Caki2 (cell line): ENCODE data around the gene DICER1. TPM values are rescaled to one million over a fixed set of nuclear protein-coding genes. Genes with fewer than 3 reads are reported as not detected.

Experiments used
- DNase-seq: peaks from one replicate; pipeline ENCODE4 v3.0.0-alpha.2; 2015; ENCODE audit warnings: low read depth
- in situ Hi-C: cut with HindIII; loops from 2 replicates; pipeline ENCODE4 v1.10.0; 2016; ENCODE audit warnings: low sequenced_read_pairs, low pct_unique_long_range_greater_than_20kb, mixed read lengths
- total RNA-seq: library from RNA; depleted of rRNA; stranded (reverse); fragments of >200 nt; shearing (Covaris generic); gene quantifications from 2 replicates; pipeline ENCODE4 v1.2.3, GENCODE V29; 2014; ENCODE audit warnings: low replicate concordance

DICER1 gene
- total RNA-seq, 1 experiment from 2014 or later = 11.6 TPM

DNA sequence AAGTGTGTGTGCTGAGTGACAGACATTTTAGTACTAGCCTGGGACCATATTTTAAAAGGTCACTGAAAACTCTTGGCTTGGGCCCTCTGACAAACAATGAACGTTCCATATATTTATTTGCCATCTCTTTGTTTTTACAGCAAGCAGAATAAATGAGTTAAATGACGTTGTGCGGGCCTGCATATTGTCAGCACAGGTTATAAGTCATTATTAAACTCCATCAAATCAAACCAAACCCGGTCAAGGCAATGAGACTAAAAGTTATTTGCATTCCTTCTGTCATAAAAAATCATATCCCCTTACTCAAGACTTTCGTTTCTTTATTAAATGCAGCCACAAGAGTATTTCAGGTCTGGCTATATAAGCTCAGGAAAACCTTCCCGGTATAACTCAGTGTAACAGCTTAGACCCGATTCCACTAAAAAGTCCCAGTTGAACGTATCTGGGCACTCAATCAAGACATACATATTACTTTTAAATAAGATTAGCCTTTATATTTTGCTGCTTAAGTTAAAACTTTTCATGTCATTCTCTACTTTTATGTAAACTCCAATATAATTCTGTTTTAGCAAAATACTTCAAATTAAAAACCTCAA, 84.9 kb downstream of the DICER1 start:
- in situ Hi-C loops = no loop called here
- no peak for DNase-seq

DNA sequence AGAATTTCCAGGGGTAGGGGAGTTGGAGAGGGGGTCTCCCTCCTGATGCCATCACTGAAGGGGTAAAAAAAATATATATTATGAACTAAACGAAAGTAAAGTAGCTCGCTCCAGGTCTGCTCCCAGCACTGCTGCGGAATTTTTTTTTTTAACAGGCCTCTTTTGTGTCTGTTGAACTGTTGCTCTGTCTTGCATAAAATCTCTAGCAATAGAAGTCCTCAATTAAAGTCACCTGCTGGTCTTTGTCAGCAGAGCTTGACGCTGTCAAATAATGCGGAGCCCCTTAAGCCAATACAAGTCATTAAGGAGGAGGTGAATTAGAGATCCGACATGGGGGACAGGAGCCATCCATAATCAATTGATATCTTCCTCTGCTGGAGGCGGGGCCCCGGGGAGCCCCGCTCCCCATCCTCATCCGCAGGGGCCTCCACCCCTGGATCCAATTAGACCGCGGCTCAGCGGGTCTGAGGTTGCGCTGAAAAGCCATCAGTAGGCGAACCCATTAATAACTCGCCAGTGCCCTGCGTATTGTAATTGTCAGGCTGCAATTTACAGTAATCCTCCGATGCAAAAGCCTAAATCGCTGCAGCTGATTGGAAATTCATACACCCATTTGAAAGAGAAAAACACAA, 85.6 kb downstream of the DICER1 start:
- DNase-seq = no peak
- in situ Hi-C loops = no loop called here

DNA sequence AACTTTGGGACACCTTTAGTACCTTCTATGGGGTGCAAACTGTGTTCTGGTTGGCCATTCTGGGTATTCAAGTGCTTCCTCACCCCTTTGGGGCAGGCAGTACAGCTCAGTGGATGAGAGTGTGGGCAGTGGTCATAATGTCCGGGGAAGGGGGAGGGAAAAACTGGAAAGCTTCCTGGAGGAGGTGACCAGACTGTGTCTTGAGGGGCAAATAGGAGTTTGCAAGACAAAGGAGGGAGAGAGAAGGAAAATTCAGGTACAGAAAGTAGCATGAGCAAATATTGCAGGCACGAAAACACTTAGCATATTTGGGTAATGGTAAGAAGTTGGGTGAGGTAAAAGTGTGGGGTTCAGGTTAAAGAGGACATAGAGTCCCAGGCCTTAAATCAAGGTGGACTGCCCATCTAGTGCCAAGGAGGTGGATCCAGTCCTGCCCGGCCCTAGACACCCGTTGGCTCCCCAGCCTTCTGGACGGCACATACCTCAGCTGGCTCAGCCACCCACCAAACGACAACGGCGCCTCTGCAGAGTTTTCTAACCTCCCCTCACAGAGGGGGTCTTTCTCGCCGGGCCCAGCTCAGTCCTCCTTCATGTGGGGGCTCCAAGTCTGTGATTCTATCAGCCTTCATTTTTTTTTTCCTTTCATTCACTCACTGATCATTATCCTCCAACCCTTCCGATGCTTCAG, 86.4 kb downstream of the DICER1 start:
- in situ Hi-C loops = no loop called here

DNA sequence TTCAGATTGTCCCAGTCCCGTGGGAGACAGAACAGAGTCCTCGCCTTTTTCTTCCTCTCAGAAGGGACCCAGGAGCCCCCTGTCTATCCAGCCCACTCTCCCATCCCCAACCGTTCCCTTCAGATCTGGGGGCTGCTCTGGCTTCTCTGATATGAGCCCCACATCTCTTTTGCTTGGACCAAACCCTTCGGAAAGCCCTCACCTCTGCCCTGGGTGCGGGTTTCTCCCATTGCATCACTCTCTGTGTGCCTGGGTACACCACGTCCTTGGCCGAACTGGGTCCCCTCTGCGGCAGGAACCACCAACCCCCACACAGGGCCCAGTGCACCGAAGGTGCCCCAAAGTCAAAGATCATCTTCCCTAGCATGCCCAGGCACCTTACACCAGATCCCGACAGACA, 87.8 kb downstream of the DICER1 start:
- in situ Hi-C loops = no loop called here
- no peak for DNase-seq

More for the DNA sequence above, 86.4 kb downstream of the DICER1 start:
- DNase-seq = no peak

DNA sequence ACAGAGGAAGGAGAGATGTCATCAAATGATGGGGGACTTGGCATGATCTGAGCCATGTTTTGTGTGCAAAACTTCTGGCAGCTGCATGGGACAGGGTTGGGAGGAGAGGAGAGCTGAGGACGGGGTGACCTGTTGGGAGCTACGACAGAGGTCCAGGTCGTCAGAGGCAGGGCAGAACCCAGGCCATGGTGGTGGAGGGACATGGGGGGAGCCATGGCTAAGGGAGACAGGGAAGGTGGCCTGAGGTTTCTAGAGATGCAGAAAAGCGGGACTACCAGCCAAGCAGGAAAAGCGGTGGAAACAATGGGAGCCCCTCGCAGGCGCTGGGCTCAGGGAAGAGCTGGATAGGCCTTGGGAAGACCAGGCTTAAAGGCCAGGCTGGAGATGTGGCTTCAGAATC, 88.3 kb downstream of the DICER1 start:
- in situ Hi-C loops = no loop called here

DNA sequence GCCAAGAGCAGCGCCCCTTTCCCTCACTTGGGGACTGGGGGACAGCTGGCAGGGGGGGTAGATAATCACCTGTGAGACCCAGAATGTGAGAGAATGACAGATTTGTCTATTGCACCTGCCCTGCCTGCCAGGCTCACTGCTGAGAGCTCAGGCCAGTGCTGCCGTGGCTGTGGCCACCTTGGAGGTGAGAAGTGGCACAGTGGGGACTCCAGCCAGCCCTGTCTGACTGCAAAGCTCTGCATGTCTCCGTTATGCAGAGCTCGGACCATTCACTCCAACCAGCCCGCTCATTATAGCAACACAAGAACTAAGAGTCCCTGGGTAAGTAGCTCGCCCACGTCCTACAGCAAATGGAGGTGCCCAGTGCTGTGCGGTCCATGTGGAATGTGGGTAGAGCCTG, 88.8 kb downstream of the DICER1 start:
- DNase-seq = no peak
- in situ Hi-C loops = no loop called here

More for the DNA sequence above, 88.3 kb downstream of the DICER1 start:
- DNase-seq = no peak

DNA sequence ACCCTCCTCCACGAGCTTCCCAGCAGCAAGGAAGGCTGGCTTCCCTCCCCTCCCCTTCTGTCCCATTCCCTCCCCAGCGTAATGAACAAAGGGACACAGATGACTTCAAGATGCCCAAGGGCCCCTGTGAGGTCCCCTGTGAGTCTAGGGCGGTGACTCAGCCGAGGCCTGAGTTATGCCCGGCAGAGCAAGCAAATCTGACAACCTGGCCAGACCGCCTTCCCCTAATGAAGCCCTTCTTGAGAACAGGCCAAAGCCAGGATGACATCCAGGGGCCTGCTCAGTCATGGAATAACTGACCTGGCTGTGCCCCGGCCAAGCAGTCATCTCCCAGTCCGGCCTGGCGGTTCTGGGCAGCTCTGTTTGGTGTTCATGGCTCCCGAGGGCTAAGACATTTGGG, 89.2 kb downstream of the DICER1 start:
- DNase-seq = no peak
- in situ Hi-C loops = no loop called here

DNA sequence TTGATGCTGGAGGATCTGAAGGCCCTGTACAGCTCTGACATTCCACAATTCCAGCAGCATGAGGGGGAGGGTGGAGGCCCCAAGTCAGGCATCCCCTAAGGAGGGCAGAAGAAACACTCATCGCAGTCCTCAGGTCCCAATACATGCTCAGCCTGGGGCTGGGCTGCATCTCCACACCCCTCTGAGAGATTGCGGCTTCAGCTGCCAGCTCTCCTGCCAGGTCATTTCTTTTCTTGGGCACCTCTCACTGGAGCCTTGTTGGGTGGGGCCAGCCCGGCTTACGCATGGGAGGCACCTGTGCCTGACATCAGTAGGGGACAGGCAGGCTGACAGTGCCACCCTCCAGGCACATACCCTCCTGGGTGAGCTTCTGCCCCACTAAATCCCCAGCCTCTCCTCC, 89.8 kb downstream of the DICER1 start:
- in situ Hi-C loops = no loop called here
- DNase-seq = no peak

DNA sequence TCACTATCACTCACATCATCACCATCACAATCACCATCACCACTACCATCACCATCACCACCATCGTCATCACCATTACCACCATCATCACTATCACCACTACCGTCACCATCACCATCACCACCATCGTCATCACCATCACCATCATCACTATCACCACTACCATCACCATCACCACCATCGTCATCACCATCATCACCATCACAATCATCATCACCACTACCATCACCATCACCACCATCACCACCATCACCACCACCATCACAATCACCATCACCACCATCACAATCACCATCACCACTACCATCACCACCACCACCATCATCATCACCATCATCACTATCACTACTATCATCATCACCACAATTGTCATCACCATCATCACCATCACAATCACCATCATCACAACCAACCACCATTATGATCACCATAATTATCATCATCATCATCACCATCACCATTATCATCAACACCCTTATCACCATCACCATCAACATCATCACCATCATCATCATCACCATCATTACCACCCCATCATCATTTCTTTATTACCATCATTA, 90.8 kb downstream of the DICER1 start:
- in situ Hi-C loops = no loop called here
- DNase-seq = no peak

DNA sequence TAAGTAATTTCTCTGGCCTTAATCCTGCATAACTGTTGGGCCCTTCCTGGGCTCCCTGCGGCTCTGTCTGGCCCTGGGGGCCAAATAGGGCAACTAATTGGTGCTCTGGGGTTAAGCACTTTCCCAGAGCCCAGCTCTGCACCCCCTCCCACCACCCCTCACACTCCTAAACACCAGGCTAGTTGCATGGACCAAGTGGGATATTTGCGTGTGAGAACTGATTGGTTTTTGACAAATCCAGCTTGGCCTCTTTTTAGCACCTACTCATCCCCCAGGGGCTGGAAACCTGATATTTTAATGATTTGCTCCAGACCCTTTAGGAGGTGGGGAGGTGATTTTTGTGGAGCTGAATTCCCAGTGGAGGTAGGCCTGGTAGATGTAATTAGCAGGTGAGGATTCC, 91.9 kb downstream of the DICER1 start:
- no peak for DNase-seq
- in situ Hi-C loops = no loop called here

DNA sequence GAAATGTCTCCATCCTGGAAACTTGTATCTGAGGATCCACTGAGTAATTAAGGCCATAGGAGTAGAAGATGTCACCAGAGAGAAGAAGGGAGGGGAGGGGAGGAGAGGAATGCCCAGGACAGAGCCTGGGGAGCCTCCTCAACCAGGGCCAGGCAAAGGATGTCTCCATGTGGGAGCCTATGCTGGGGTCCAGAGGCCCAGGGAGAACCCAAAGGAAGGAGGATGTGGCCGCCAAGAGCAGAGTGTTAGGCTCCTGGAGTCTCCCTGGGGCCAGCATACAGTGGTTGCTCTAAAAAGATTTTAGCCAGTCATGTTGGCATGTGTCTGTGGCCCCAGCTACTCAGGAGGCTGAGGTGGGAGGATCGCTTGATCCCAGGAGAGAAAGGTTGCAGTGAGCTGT, 92.6 kb downstream of the DICER1 start:
- in situ Hi-C loops = no loop called here

DNA sequence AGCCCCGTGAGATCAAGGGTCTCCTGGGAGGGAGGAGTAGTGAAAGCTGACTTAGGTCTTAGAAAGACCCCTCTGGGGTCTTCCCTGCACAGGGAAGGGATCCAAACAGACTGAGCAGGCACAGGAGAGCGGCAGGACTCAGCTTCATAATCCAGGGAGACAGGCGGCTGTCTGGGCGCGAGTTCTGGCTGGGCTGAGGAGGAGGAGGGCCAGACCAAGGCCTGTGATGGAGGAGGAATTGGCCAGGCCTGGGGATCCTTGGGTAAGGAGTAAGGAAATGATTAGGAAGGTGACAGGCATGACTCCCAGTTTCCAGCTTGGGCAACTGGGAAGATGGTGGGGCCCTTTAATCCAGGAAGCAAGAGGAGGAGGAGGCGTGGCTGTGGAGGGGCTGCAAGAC, 93.1 kb downstream of the DICER1 start:
- in situ Hi-C loops = no loop called here
- no peak for DNase-seq

More for the DNA sequence above, 92.6 kb downstream of the DICER1 start:
- DNase-seq = no peak

DNA sequence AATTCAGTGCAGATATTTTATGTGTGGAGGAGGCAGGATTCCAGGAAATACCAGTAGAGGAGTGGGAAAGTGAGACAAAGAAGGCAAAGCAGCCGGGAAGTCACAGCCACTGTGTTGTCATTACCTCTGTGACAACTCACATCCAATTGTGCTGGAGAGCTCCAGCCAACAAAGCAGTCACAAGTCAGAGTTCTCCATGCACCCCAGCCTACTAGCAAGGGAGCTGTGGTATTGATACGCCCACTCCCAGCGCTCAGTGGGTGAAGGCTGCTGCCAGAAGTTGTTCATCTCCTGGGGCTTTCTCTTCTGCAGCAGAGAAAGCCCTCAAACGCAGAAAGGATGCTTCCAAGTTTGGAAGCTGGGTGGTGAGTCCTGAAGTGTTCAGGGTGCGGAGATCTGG, 93.9 kb downstream of the DICER1 start:
- no peak for DNase-seq
- in situ Hi-C loops = no loop called here

DNA sequence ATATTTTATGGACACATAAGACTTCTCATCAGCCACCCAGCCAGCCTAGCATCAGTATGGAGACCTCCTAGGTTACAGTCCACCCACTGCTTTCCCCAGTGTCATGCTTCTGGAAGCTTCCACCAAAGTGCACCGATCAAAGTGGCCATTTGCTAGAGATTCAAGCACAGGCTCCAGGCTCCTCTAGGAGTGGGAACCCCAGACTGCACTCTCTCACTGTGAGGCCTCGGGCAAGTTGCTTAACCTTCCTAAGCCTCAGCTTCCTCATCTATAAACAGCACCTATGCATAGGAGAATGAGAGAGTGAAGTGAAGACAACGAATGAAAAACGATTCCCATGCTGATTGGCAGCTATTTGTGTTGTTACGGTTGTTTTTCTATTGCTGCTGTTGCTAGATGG, 94.4 kb downstream of the DICER1 start:
- in situ Hi-C loops = no loop called here
- DNase-seq = no peak

DNA sequence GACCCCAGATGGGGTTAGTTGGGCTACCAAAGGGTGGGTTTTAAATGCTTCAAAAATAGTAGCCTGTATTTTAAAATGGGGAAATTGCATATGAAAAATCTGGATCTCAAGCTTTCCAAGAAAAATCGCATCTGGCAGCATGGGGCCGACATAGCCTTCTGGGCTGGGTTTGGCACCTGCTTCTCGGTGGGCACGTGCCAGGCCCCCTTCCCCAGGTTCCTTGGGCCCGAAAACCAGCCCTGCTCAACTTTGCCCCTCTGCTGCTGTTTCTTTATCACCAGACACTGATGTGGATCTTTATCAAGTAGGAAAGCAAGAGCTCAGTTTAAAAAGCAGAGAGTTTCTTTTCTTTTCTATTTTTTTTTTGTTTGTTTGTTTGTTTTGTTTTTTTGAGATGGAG, 95.1 kb downstream of the DICER1 start:
- no peak for DNase-seq
- in situ Hi-C loops = no loop called here

DNA sequence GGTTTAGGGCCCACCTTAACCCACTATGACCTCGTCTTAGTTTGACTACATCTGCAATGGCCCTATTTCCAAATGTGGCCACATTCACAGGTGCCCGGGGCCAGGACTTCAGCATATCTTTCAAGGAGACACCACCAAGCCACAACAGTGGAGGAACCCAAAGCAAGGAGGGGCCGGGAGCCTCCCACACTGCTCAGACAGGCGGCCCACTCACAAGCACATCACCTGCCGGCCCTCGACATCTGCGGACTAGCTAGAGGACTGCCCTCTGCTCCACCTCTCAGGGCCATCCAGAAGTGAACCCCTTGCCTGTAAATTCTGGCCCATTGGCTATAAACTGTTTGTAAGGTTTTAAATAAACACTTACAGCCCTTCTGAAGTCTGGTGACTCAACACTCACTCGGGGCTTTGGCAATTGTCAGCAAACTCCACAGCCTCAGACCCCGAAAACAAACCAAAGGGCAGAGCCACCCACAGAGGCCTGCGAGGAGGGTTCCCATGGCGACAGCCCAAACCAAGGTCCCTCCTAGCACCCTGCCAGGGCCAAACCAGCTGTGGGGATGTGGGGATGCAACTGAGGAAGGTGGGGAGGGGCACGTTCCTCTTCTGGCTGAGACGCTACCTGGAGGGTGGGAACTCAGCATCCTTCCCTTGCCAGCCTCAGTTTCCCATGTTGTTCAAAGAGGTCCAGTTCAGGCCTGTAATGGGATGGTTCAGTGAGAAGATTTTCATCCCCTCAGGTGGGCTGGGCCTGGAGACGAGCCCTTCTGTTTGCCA, 95.8 kb downstream of the DICER1 start:
- in situ Hi-C loops = no loop called here
- no peak for DNase-seq

DNA sequence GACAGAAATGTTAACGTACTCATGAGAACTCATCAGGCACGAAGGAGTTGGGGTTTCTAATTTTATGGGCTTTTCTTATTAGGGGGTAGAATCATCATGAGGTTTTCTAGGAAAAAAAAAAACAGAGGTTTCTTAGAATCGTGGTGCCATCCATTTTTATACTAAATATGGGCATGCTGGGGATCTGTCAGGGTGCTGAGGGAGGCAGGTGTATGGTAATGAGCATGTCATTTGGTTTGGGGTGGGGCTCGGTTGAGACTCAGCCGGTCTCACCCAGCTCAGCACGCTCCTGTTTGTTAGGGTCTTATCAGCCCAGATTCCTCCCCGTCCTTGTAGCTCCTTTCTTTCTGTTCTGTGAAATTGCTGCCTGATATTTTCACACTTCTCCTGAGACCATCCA, 98.2 kb downstream of the DICER1 start:
- in situ Hi-C loops = no loop called here
- DNase-seq = no peak

DNA sequence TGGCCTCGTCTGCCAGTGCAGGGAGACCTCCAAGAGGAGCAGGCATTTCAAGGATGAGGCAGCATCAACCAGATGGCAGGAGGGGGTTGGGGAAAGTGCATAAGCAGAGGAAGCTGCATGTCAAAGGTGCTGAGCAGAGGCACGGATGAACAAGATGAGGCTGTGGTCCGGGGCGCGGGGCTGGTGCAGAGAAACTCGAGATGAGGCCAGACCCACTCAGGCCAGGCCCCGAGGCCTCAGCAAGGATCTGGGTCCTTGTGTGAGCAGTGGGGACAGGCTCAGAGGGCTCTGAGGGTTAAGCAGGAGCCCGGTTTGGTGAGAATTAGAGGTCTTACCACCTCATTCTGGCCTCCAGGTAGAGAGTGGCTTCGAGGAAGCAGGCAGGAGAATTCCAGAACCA, 98.8 kb downstream of the DICER1 start:
- in situ Hi-C loops = no loop called here
- DNase-seq = no peak

DNA sequence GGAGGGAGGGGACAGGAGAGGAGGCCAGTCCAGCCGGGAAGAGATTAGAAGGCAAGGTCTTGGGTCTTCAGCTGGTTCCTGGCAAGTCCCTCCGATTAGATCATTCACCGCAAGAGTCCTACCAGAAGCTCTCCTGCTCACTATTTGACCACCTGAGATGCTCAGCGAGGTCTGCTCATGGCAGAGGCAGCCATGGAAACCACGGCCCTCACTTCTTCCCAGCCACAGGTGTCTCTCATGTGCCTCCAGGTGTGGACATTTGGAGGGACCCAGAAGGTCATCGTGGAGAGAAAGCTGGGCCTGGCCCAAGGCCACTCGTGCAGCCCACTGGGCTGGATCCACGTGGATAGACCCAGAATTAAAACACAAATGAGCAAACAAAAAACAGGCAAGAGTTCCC, 99.5 kb downstream of the DICER1 start:
- DNase-seq = no peak
- in situ Hi-C loops = no loop called here
